NT2/D1 (cell line): Measurements from ENCODE around the gene UBE2E1.

Experiments
- YY1 ChIP-seq: IDR thresholded peaks from 2 replicates; pipeline ENCODE4 v1.6.1; 2011; ENCODE audit not compliant: insufficient read length, insufficient read depth
- ZNF274 ChIP-seq: IDR thresholded peaks from 2 replicates; pipeline ENCODE4 v1.6.1; 2011; ENCODE audit warnings: mild to moderate bottlenecking, low read depth, low read length

DNA sequence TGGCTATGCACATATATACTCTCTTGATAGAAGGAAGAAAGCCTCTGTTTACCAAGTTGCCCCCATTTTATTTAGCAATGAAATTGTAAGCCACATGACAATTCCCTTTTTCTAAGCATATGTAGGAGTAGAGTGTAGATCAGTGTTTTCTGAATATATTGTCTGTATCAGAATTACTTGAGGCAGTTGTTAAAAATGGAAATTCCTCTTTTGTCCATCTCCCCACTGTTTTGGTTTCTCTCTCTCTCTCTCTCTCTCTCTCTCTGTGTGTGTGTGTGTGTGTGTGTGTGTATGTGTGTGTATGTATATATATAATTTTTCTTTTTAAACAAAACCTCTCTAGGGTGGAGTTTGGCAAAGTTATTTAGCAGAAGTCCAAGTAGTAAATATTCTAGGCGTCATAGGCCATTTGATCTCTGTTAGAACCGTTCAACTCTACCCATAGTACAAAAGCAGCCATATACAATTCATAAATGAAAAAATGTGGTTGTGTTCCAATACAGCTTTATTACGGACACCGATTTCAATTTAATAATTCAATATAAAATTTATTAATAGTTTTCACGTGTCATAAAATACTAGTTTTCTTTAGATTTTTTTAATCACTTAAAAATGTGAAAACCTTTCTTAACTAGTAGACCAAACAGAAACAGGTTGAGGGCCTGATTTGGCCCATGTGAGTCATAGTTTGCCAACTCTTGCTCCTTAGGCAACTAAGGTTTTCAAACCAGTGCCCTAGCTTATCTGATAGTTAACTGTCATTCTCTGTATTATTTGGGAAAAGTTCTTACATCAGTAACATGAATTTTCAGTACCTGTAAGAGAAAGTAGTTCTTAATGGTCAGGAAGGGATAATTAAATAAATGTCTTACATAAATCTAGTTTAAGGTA is 39.8 kb downstream of the UBE2E1 start:
- no peak for TF ChIP-seq ZNF274
- no peak for TF ChIP-seq YY1
